Common myeloid progenitor, CD34-positive (primary cell): ENCODE measurements around the gene LRRC1.

Source experiments
- CTCF ChIA-PET: fragments of 350-600 bp; sonication (Branson Sonifier 250); formaldehyde crosslinking; loops from one replicate; lab custom pipeline; 2021; ENCODE audit warnings: antibody characterized with exemption; lab: Charles Lee
- POLR2A ChIA-PET: fragments of 350-600 bp; sonication (Branson Sonifier 250); formaldehyde crosslinking; loops from one replicate; lab custom pipeline; 2021; ENCODE audit warnings: antibody characterized with exemption; lab: Charles Lee
- DNase-seq, 3 donors: peaks; one replicate each; pipeline versions ENCODE4 v3.0.0 to v3.0.0-alpha.2; 2013
- H3K27ac ChIP-seq, 2 experiments: 1 replicate in 1 of 2; 2 replicates in 1 of 2; pipeline ENCODE4 v1.7.0; 2013; ENCODE audit warnings: inconsistent platforms in 2 of 2, low read length in 2 of 2, mild to moderate bottlenecking in 2 of 2, low read depth in 1 of 2, moderate library complexity in 1 of 2; ENCODE audit not compliant: severe bottlenecking in 2 of 2, insufficient read depth in 1 of 2, poor library complexity in 1 of 2
- H3K27me3 ChIP-seq, 5 experiments: replicated peaks in 2 of 5; 1 replicate in 3 of 5; 2 replicates in 2 of 5; pipeline versions ENCODE4 v1.6.1 to v1.7.0; 2013; ENCODE audit warnings: low read length in 4 of 5, mild to moderate bottlenecking in 2 of 5, moderate library complexity in 2 of 5, inconsistent platforms in 1 of 5; ENCODE audit not compliant: insufficient read depth in 5 of 5, control insufficient read depth in 4 of 5
- H3K36me3 ChIP-seq, 4 experiments: 1 replicate in 2 of 4; 2 replicates in 2 of 4; pipeline versions ENCODE4 v1.6.1 to v1.7.0; 2013; ENCODE audit warnings: low read length in 3 of 4, control low read depth in 1 of 4, mild to moderate bottlenecking in 1 of 4; ENCODE audit not compliant: control insufficient read depth in 4 of 4, insufficient read depth in 4 of 4
- H3K4me1 ChIP-seq, 4 experiments: 1 replicate in 3 of 4; 2 replicates in 1 of 4; pipeline versions ENCODE4 v1.6.1 to v1.7.1; 2013; ENCODE audit warnings: low read length in 3 of 4, mild to moderate bottlenecking in 3 of 4, control low read depth in 1 of 4, inconsistent platforms in 1 of 4, moderate library complexity in 1 of 4; ENCODE audit not compliant: control insufficient read depth in 4 of 4, insufficient read depth in 4 of 4; ENCODE audit errors: control extremely low read depth in 1 of 4
- H3K4me3 ChIP-seq, 7 experiments: 1 replicate in 4 of 7; 2 replicates in 3 of 7; pipeline versions ENCODE4 v1.5.1 to v1.7.0; 2013; ENCODE audit warnings: mild to moderate bottlenecking in 7 of 7, low read length in 6 of 7, moderate library complexity in 6 of 7, inconsistent platforms in 2 of 7, low read depth in 2 of 7, control low read depth in 1 of 7; ENCODE audit not compliant: insufficient read depth in 4 of 7, control insufficient read depth in 1 of 7; ENCODE audit errors: extremely low read depth in 1 of 7
- H3K9me3 ChIP-seq, 5 experiments: 1 replicate in 4 of 5; 2 replicates in 1 of 5; pipeline versions ENCODE4 v1.6.1 to v1.7.1; 2013; ENCODE audit warnings: low read length in 4 of 5, mild to moderate bottlenecking in 2 of 5, inconsistent platforms in 1 of 5, low read depth in 1 of 5, moderate library complexity in 1 of 5; ENCODE audit not compliant: control insufficient read depth in 4 of 5, insufficient read depth in 2 of 5; ENCODE audit errors: control extremely low read depth in 1 of 5
- WGBS: methylation state at CpG from one replicate; pipeline ENCODE4 v1.1.5; 2013; ENCODE audit not compliant: insufficient coverage; 5-methylcytosine and 5-hydroxymethylcytosine counted together

LRRC1 gene

DNA sequence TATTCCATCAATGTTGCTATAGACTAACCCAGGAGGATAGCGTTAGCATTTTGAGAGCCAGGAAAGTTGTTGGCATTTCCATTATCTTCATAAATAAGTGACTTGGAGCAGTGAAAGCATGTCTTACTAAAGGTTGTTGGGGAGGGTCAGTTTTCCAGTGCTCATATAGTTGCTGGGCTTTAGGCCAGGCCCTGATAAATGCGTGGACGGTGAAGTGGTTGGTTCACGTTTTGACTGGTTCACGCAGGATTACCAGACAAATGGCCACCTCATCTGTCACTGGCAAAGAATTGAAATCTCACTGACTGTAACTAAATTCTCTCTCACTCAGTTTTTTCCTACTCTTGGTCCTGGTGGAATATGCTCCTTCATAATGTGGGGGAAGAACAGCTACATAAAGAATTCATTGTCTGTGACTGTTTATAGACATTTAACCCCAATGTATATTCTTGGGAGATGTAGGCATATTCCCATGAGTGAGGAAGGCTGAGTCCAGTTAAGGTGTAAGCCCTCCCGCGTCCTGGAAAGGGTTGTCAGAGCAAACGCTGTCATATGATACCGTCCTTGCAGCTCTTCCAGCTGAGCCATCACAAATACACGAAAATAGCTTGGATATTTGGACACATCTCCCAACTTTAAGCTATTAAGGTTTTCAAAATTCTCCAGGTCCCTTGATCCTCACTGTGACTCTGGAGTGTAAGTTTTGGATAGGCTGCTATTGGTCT lies 27.8 kb downstream of the LRRC1 start:
- POLR2A ChIA-PET = no interaction called here
- Histone ChIP-seq H3K36me3 (no peaks in the 10 kb centered on the region), H3K4me1 (no peaks in the 10 kb centered on the region), H3K9me3 (no peaks in the 10 kb centered on the region), H3K27me3 (no peaks in the 10 kb centered on the region), H3K27ac (no peak overlapping the region), H3K4me3 (no peak overlapping the region)
- CTCF ChIA-PET = no interaction called here
- whole genome bisulfite sequencing = 91% methylated on average over 10 of the region's 10 CpGs
- DNase-seq = no peak

DNA sequence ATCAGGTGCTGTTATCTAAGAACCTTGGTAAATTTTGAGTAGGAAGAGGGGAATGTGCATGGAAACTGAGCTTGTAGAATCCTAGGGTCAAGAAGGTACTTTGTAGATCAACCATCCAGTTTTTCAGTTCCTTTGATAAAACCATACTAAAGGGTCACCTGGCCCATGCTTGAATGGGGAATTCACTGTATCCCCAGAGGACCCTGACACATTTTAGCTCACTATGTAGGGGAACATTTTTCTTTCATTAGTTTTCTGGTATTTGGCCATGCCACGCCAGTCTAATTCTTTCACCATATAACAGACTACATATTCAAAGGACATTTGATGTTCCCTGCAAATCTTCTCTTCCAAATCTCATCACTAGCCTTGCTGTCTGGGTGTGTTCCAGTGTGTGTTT lies 29.9 kb downstream of the LRRC1 start:
- no peaks in the 10 kb centered on the region for H3K9me3 ChIP-seq
- H3K36me3 ChIP-seq = no peaks in the 10 kb centered on the region
- no peak overlapping the region for H3K4me3 ChIP-seq
- ChIA-PET POLR2A (no interaction called here), CTCF (no interaction called here)
- H3K27me3 ChIP-seq = no peaks in the 10 kb centered on the region
- DNase-seq = no peak
- H3K4me1 ChIP-seq = no peaks in the 10 kb centered on the region
- no peak overlapping the region for H3K27ac ChIP-seq
- WGBS = 100% methylated on average over 1 of the region's 1 CpG

DNA sequence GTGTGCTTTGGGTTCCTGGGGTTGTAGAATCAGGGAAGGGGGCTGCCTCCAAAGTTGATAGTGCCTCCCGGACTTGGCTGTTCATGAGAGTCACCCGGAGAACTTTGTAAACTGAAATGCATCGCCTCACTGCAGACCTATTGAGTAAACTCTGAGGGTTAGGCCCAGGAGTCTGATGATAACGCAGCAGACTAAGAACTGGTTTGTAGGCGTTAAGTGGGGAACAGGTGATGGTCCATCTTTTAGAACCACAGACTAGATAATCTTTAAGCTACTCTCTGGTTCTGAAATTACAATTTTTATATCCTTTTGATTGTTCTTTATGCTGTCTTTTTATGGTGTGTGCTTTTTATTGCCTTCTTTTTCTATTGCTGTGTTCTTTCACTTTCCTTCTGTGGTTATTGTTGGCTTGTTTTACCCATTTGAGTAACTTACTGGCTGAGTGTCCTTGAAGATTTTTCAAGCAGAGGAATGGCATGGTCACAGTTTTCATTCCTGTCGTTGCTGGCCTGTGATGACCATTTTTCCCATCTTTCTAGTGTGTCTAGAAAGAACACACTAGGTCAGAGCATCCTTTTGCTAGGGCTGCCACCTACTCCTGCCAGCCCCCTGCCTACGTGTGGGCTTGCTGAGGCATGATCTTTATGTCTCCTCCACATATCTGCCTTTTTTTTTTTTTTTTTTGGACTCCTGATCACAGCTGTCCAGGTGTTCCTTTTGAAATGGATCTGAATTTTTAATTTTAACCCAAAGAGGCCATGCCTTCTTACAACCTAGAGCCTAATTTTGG lies 30.9 kb downstream of the LRRC1 start:
- Histone ChIP-seq H3K4me1 (no peaks in the 10 kb centered on the region), H3K9me3 (no peaks in the 10 kb centered on the region), H3K27me3 (no peaks in the 10 kb centered on the region), H3K27ac (no peak overlapping the region), H3K4me3 (no peak overlapping the region), H3K36me3 (no peaks in the 10 kb centered on the region)
- ChIA-PET CTCF (no interaction called here), POLR2A (no interaction called here)
- WGBS = 87% methylated on average over 5 of the region's 7 CpGs
- no peak for DNase-seq

DNA sequence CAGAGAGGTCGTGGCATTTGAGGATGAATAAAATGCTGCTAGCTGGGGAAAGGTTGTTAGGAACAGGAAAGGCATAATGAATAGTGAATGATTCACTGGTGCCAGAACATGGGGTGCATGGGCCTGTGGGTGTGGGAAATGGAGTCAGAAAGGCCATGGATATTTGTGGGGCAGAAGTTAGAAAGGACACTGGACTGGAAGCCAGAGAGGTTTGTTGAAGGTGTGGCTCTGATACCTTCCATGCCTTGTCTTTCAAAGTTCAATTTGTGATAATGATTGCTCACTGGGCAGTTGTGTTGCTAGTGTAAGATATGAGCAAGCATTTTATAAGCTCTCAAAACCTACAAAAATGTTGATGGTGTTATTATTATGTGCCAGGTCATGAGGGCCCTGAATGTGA lies 32.7 kb downstream of the LRRC1 start:
- CTCF ChIA-PET = no interaction called here

DNA sequence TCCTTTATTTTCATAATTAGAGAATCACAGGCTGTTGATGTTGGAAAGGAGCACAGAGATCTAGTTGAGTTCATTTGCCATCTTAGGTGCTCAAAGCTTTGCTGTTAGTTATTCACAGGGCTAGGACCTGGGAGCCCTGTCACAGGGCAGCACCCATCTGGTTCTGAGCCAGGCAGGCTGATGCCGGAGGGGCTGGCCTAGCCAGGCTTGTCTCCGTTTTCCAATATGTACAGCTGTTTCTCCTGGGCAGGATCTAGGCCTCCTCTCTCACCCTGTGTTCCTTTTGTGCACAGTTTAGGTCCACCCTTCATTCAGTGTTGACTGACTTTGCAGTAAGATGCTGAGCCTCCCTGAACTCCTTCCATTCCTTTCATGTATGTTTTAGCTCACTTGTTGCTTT lies 33.4 kb downstream of the LRRC1 start:
- no peaks in the 10 kb centered on the region for H3K9me3 ChIP-seq
- H3K27ac ChIP-seq = no peak overlapping the region
- DNase-seq = no peak
- ChIA-PET POLR2A (no interaction called here), CTCF (no interaction called here)
- no peaks in the 10 kb centered on the region for H3K4me1 ChIP-seq
- H3K36me3 ChIP-seq = no peaks in the 10 kb centered on the region
- WGBS = 71% methylated on average over 2 of the region's 2 CpGs
- no peak overlapping the region for H3K4me3 ChIP-seq
- H3K27me3 ChIP-seq = no peaks in the 10 kb centered on the region

More for the DNA sequence above, 32.7 kb downstream of the LRRC1 start:
- H3K36me3 ChIP-seq = no peaks in the 10 kb centered on the region
- H3K4me1 ChIP-seq = no peaks in the 10 kb centered on the region
- WGBS = 100% methylated on average over 1 of the region's 1 CpG
- H3K27ac ChIP-seq = no peak overlapping the region
- POLR2A ChIA-PET = no interaction called here
- DNase-seq = no peak
- H3K9me3 ChIP-seq = no peaks in the 10 kb centered on the region
- H3K4me3 ChIP-seq = no peak overlapping the region
- H3K27me3 ChIP-seq = no peaks in the 10 kb centered on the region

DNA sequence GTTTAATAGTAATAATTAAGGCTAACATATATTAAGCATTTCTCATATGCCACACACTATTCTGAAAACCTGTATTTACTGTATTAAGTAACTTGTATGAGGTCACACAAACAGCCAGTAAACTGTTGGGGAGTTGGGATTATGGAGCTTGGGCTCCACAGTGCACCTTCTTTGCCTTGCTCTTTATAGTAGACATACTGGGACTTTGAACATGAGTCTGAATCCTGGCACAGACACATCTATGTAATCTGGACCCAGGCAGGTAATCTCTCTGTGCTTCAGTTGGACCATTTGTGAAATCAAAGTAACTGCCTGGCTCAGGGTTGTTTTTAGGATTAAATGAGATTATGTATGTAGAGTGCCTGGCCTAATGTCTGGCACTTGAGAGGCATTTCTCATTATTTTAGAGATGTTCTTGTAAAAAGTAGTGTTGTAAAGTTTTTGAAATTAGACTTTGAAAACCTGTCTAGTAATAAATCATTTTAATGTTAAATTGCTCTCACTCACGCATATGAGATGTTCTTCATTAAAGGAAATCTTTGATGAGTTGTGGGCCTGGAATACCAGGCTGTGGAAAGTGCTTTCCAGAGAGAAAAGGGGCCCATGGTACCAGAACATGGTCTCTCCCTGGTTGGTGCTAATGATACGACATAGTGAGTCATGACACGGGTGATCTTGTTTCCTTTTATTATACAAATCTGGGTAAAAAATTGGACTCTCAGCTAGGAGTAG lies 34.3 kb downstream of the LRRC1 start:
- peak in 1 of 3 donors; percentile 2 for DNase-seq
- POLR2A ChIA-PET = no interaction called here
- no peaks in the 10 kb centered on the region for H3K36me3 ChIP-seq
- no peaks in the 10 kb centered on the region for H3K4me1 ChIP-seq
- WGBS = 100% methylated on average over 2 of the region's 3 CpGs
- CTCF ChIA-PET = interaction anchor here (0.6 to 1.2 kb wide), 2 partner anchors 18 to 28 kb away, joined by 3 read pairs; no protein-coding TSS in a partner anchor
- H3K4me3 ChIP-seq = no peak overlapping the region
- no peak overlapping the region for H3K27ac ChIP-seq
- no peaks in the 10 kb centered on the region for H3K27me3 ChIP-seq
- H3K9me3 ChIP-seq = no peaks in the 10 kb centered on the region
